ENCODE measurements around the gene CEP55.

The CEP55 gene

DNA sequence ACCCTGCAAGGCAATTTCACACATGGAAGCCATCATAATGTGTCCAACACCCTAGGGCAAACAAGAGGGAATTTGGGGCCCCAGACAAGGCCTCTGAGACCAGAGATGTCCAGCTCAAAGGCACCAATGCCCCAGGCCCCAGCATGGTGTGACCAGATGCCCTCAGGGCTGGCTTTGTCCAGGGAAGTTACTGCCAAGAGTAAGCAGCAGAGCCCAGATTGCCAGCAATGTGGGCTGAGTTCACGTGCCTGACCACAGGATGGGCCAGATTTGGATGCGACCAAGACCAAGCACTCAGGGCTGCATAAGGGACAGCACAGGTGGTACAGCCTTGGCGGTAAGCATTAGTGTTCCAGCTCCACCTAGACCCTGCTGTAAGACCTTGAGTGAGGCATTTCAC lies 27.0 kb upstream of the CEP55 start:
- DNase-seq (ENCODE audit: low read depth) = peak; percentile 66

DNA sequence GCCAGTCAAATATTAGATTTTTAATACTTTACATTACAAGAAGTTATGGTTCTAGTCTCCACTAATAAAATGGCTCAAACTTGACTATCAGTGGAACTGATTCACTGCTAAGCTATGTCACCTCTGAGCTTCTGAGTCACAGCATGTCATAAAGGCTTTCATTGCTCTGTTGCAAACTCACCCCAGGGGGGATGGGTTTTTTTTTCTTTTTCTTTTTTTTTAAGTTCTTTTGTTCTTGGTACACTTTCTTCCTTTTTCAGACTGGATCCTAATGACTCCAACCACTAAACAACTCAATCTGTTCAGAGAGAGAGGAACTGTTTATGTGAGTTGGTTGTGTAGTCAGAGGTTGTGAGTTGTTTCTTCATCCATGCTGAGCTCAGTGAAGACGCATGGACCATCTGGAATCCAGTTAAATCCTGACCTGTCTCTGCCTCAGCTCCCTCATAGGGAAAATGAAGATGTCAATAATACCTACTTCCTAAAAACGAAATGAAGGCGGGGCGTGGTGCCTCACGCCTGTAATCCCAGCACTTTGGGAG lies 25.2 kb upstream of the CEP55 start:
- DNase-seq (ENCODE audit: low read depth) = peak; percentile 98

DNA sequence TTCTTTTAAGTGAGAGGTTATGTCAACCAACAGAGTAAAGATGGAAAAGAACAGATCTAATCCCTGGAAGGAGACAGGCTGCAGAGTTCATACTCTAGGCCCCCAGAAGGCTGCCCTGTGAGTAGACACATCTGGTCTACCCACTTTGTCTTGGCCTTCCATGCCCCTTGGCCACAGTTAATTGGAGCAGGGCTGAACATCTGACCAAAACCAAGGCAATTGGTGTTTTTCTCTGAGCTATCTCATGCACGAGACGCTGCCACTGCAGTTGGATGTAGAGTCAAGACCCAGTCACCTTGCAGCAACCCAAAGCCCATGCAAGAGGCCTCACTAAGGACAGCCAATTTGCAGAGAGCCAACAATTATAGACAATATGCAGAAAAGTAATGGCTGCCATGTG lies 23.3 kb upstream of the CEP55 start:
- DNase-seq (ENCODE audit: low read depth) = no peak

DNA sequence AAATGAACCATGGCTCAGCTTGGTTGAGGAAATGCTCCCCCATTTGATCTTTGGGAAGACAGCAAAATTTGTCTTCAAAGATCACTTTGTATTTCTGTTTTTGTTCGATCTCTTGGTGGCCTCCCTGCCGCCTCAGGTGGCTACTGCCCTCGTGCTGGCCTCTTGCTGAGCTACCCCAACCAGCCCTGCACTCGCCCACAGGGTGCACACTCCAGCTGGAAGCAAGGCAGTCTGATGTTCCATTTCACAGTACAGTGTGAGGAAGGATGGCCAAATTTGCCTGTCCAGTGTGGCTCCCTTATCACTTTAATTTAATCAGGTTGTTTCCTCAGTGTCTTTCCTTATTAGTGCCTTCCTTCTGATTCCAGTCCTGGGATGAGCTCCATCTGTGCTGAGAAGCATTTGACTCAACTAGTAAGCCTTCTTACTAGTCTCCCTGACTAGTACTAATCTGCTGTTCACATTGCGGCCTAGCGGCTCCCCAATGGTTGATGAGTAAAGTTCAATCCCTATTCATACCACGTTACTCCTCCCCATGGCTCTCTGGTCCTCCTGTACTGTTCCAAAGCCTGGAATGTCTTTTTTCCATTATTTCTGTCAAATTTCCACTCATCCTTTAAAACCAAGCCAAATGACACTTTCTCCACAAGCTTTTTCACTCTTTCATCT lies 22.5 kb upstream of the CEP55 start:
- no peak for DNase-seq (ENCODE audit: low read depth)

DNA sequence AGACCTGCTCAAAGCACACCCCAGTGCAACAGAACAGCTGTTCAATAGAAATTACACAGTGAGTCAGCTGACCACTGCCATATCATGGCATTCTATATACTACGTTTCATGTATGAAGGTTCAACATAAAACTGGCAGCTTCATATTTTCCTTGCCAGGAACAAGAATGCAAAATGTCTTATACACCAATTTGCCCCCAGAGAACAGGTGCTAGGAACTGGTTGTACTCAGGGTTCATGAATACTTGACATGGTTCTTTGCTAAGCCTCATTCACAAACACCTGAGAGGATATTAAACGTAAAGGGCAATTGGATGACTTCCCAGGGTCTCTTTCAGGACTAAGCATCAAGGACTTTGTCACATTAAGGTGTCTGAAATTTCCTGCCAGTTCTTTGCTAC lies 21.2 kb upstream of the CEP55 start:
- no peak for DNase-seq (ENCODE audit: low read depth)

DNA sequence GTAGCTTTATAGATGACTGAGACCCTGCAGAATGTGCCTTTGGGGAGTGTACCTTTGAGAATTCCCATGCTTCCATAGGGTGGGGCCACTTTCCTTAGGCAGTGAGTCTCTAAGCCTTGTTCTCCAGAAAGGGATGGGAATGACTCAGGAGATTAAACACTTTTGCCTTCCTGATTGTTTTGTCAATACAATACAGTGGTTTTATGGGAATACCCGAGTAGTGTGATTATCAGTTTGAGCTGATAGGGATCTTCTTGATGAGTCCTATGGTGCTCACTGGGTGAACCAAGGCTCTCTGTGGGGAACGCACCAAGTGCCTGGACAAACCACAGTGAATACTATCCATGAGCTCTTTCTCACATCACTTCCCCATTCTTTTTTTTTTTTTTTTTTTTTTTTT lies 20.5 kb upstream of the CEP55 start:
- peak; percentile 87 for DNase-seq (ENCODE audit: low read depth)

DNA sequence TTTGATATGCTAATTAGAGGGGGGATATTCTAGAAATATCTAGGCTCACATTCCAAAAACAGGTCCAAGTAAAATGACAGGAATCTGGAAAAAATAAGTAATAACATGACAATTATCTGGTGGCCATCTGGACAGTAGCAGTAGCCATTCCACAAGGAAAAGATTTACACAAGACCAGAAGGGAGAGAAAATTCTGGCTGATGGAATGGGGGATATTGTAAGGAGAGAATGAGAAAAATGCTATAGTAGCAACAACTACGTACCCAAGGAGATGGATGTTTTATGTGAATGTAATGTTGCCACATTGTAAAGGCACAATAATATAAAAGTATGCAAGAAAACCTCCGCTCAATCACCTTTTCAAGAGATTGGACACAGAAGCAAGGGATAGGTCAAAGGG lies 19.7 kb upstream of the CEP55 start:
- DNase-seq (ENCODE audit: low read depth) = peak; percentile 60

DNA sequence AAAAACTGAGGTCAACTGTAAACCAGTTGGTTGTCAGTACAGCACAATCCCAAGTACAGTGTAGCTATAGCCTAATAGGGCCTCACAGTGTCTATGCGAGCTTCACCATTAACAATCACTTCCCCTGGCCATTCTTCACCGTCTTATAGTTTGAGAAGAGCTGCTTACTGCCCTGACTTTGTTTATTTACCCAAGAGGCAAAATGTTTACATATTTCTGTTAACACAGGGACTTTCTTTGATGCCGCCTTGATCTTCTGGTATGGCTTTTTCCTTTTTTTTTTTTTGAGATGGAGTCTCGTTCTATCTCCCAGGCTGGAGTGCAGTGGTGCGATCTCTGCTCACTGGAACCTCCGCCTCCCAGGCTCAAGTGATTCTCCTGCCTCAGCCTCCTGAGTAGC lies 17.5 kb upstream of the CEP55 start:
- DNase-seq (ENCODE audit: low read depth) = no peak

DNA sequence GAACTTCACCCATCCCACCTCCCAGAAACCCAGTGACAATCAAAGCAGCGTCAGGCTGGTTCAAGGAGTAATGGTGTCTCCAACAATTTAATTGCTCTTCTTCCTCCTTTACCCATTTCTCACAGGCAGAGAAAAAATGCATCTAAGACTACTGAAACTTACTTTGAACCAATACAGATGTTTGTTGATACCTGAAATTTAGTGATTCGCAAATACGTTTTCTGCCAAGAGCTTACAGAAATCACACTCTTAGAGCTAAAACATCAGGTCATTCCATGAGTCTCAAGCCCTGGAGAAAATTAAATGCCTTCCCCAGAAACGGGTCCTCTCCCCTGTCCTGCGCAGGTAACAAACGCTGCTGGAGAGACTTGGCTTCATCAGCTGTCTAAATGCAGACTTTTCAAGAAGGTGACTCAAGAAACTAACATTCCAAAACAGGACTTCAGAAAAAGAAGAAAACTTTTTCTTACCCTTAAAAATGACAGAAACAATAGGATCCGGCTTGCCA lies 14.7 kb upstream of the CEP55 start:
- no peak for DNase-seq (ENCODE audit: low read depth)

DNA sequence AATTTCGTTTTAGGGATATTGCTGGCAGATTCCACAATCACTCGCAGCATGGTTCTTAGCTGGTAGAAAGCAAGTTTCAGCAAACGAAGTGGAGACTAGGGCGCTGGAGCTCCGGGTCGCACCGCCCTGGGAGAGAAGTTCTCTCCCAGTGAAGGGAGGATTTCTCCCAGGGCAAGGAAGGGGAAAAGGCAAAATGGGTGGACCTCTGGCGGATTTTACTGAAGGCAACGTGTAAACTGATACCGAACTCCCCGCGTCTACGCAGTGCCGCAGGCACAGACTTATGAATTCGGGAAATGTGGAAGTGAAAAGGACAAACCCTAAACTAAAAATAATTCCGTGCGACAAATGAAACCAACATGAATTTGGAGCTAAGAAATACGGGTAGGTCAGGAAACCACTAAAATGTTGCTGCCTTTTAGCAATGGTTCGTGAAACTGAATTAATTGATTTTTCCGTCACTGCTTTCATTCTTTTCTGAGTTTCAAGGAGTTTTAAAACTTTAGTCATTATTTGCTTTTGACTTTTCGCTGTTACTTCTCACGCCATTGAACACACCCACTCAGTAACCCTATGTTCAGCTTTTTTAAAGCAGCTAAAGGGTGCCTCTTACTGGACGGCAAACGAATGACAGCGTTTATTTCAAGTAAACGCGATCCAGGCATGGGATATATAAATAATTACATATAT lies 14.1 kb upstream of the CEP55 start, which contains the start of gene MYOF:
Gene MYOF (minus strand): TSS at position 190 of the 690 bp plus-strand sequence. CDS start 140 bp downstream, at position 50.
- peak; percentile 98 for DNase-seq (ENCODE audit: low read depth)

DNA sequence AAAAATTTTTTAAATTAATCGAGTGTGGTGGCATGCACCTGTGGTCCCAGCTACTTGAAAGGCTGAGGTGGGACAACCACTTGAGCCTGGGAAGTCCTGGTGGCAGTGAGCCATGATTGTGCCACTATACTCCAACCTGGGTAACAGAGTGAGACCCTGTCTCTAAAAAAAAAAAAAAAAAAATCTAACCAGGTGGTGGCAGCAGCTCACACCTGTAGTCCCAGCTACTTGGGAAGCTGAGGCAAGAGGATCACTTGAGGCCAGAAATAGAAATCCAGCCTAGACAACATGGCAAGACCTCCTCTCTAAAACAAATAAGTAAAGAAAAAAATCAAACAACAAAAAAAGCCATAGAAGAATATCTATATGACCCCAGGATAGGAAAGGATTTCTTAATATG lies 10.7 kb upstream of the CEP55 start:
- DNase-seq (ENCODE audit: low read depth) = no peak

DNA sequence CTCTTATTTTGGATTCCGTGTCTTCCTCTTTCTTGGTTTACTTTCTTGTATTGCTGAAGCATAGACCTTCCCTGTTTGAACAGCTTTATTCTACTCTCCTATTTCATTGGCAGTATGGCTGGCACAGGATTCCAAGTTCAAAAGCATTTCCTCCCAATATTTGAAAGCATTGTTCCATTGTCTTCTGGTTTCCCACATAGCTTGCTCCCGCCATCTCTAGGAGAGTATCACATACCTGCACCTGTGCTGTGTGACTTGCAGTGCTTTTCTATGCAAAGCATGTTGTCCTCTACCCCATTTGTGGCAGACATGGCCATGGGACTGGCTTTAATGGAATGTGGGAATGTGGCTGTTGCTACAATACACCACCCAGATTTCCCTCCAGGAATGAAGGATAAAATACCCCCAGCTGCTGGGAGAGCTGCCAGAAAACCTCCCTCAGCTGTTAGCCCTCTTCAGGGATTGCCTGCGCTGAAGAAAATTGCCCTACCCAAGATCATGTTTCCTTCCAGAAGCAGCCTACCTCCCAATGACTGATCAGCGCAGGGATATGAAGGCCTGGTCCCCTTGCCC lies 7.4 kb upstream of the CEP55 start:
- DNase-seq (ENCODE audit: low read depth) = peak; percentile 36

DNA sequence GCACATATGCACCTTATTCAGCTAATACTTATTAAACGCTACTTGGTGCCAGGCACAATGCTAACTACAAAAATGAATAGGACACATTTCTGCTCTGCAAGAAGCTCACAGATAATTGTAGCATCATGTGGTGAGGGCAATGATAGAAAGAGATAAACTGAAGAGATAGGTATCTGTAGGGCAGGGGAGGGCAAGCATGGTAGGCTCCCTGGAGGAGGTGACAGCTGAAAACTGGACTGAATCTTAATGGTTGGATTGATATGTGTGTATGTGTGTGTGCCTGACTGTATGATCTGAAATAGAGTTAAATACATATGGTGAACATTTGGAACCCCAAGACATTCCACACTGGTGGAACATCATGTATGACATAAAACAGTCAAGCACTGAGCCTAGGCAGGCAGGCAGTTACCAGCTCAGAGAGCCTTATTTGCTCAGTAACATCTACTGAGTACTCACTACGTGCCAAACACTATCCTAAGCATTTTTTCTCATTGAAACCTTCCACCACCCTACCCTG lies 4.8 kb upstream of the CEP55 start:
- DNase-seq (ENCODE audit: low read depth) = no peak

DNA sequence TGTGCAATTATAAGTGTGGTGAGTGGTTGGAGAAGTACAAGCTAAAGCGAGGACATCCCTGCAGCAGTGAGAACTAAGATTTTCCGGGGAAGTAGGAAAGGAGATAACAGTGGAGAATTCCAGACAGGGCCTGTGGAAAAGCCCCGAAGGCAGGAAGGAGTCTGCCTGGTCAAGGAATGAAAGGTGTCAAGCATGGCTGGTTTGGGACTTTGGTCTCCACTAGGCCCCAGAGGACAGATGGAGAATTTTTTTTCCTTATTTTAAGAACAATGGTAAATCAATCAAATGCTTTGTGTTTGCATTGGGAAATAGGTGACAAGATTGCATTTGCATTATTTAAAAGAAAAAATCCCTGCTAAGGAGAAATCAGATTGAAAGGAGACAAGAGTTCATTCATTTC lies 3.2 kb upstream of the CEP55 start:
- no peak for DNase-seq (ENCODE audit: low read depth)

DNA sequence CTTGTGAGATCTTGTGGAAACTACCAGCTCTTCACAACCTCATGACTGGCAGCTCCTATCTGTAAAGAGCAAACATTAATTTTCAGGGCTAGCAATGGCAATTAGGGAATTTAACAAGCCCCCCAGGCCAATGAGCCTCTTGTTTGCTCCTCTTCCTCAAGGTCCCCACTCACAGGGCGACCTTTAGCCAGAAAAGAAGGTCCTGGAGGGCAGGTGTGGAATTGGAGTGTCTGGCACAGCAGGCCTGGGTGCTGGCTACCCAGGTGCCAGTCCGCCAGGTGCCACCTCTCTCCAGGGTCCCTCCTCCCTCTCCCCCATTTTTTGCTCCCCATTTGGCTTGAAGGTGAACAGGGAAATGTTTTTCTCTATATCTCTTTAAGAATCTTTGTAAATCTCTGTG lies 1.9 kb upstream of the CEP55 start:
- DNase-seq (ENCODE audit: low read depth) = no peak

DNA sequence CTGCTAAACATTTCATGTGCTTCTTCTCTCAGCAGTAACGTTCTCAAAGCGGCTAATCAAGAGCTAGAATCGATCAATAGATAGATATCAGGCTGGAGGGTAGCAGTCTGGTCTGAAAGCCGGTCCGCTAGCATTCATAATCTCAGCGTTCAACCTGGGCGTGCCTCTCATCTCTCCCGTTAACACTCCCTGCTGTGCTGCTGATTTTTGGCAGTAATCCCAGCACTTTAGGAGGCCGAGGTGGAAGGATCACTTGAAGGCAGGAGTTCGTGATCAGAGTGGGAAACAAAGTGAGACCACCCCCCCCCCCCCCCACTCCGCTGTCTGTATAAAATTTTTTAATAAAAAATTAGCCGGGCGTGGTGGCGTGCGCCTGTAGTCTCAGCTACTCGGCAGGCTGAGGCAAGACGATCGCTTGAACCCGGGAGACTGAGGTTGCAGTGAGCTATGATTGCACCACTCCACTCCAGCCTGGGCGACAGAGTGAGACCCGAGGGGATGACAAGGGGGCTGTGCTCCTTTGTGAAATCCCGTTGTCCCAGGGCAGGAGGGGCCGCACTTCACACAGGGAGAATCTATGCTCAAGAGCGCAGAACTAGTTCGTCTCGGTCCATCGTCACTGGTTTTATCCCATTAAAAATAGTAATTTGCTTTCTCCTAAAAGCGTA lies 624 bp upstream of the CEP55 start:
- peak; percentile 59 for DNase-seq (ENCODE audit: low read depth)

DNA sequence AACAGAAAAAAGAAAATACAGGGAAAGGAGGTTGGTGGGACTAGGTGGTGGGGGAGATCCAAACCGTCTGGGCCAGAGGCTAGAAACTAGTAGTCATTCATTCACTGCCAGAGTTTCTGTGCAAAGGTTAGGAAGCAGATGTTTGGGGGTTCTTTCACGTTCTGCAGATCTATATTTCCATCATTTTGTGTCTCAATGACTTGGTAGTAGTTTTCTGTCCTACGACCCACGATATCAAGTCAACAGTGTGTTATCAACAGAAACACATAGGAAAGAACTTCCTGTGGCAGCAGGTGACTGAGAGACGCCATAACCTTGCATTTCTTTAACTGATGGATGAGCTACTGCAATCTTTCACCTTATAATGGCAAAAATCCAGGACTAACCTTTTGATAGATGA lies 1.8 kb downstream of the CEP55 start:
- no peak for DNase-seq (ENCODE audit: low read depth)

DNA sequence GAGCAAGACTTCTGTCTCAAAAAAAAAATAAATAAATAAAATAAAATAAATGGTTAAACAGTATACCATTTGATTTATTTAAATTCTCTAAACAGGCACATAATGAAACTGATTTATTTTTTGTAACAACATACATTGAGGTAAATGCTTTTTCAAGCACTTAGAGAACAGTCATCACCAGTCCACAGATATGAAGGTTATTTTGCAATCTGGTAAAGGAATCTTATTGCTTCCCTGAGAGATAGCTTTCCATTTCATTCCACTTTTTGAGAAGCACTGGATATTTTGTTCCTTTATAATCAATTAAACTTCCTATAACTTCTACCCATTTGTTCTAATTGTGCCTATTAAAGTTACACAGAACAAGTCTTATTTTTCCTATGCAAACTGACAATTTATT lies 5.2 kb downstream of the CEP55 start:
- no peak for DNase-seq (ENCODE audit: low read depth)

DNA sequence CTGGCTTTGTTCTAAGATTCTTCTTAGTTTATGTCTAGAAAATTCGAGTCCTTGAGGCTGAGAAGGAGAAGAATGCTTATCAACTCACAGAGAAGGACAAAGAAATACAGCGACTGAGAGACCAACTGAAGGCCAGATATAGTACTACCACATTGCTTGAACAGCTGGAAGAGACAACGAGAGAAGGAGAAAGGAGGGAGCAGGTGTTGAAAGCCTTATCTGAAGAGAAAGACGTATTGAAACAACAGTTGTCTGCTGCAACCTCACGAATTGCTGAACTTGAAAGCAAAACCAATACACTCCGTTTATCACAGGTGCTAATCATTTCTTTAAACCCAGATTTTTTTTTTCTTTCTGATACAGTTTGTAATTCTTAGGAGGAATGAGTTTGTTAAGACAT lies 6.7 kb downstream of the CEP55 start:
- no peak for DNase-seq (ENCODE audit: low read depth)

DNA sequence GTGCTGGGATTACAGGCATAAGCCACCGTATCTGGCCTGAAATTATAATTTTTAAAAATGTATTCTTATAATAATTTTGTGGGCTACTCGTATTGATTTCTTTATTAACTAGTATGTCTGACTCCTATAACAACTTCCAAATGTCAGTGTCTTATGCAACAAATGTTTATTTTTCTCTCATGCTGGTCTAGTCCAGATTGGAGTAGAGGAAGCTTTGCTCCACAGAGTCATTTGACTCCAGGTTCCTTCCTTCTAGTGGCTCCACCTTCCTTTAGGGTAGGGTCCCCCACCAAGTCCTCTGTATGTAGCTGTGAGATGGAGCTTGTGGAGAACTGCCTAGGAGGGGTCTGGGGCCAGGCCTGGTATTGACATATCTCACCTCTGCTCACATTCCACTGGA lies 8.7 kb downstream of the CEP55 start:
- DNase-seq (ENCODE audit: low read depth) = no peak

DNA sequence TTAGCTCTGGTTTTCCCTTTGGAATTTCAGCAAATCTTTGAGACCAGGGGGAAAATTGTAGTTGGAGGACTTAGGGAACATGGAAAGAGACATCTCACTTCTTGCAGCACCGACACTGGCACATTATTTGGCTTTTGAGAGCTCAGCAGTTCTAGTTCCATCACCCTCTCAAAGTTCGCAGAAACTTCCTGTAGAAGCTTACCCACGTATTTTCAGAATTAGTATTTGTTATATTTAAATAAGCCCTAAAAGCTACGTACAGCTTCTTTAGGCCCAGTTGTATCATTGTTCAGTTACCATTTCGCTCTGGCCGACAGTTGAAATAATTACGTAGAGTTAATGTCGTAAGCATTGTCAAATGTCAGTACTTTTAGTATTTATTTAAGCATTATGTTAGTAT lies 13.4 kb downstream of the CEP55 start:
- DNase-seq (ENCODE audit: low read depth) = no peak

DNA sequence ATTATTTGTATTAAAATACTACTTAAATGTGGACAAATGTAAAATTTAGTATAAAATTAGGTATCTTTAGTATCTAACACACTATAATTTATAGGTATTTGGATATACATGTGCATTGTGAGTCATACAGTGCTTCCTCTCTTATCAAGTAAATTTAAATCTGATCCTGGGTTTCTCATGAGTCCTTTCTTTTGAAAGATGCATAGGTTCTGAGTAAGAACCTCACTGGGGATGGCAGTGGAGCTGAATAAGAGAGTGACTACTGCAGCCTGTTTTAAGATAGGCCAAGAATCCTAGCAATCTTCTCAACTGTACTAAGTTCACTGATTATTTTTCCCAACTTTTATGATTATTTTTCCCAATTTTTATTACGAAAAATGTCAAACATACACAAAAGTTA lies 16.2 kb downstream of the CEP55 start:
- peak; percentile 77 for DNase-seq (ENCODE audit: low read depth)
